Dedifferentiated amniotic fluid mesenchymal stem cell (primary cell): ENCODE data around the gene CAPN10.
"Not testable (repeated sequence)": the region's sequence is repeated elsewhere in the genome, so short reads cannot be mapped to it uniquely, and the experiment has no call there.

Experiments used
- DNase-seq: peaks from one replicate; pipeline ENCODE4 v3.0.0-alpha.2; 2016; ENCODE audit errors: extremely low spot score

The CAPN10 gene

GRCh38 chr2:240602266-240603050 lies 15.9 kb downstream of the CAPN10 start:
- no peak for DNase-seq

DNA sequence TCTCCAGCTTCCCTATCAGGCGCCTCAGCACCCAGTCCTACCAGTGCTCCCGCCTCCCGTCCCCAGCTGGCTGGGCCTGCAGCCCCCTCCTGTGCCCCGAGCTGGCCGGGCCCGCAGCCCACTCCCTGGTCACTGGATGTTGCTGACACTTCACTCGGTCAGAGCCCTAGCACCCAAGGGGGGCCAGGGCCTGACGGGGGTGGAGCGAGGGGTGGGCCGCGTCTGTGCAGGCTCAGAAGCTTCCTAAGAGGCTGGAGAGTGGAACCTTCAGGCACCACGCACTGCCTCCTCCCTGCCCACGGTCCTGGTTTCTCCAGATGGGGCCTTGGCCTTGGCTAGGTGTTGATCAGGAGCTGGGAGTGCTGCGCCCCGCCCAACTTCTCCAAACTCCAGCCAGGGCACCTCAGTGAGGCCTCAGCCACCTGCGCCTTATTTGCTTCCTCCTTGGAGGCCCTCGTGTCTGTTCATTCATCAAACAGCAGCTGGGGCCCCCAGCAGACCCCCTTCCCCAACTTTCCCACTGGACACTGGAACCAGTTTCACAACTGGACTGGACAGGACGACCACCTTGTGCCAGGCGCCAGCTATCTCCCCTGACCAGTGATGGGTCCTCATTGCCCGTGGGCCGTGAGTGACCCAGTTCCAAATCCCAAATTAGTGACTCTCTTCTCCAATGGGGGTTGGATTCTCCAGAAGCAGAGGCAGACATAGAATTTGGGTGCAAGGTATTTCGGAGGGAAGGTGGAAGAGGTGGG lies 16.7 kb downstream of the CAPN10 start:
- DNase-seq = no peak

DNA sequence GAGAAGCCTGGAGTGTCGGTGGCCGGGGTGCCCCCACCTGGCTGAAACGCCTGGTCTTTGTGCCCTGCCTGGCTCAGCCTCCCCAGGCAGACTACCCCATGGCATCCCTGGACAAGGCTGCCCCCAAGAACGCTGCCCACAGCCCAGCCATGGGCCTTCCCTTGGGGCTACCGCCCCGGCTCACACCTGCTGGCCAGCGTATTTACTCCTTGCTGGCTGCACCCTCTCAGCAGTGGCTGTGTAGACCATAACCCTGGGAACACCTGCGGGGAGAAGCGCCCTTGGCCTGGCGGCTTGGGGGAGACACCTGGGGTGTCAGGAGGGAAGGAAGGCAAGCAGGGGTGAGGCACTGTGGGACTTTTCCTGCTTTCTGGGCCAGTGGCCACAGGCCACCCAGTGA lies 17.3 kb downstream of the CAPN10 start:
- DNase-seq = no peak

- DNase-seq = no peak
Measured at GRCh38 chr2:240604291-240604938, 17.9 kb downstream of the CAPN10 start.

DNA sequence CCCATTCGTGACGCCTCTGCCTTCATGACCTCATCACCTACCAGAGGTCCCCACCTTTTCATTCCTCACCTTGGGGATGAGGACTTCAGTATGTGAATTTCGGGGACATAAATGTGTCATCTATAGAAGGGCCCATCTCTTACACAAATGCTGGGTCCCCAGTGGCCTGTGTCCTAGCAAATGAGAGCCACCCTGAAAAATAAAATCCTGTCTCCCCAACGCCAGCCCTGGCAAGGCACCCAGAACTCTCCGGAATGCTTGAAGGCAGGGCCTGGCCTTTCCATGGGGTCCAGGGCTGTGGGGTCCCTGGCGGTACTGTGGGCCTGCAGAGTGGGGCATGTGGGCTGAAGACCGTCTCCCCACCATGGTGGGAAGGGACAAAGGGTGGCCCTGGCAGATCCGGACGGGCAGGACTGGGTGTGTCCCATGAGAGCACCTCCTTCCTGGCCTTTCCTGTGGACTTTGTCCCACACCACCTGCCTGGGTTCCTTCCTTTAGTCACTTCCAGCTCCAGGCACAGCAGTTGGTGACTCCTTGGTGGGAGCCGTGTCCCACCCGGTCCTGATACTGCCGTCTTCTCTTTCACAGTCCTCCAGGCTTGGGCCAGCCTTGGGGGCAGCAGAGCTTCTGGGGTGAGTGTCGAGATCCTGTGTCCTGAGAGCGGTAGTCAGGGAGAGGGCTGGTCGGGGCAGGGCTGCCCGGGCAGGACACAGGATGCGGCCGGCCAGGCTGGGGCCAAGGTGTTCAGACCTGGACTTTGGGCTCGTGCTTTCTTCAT lies 18.6 kb downstream of the CAPN10 start:
- no peak for DNase-seq

GRCh38 chr2:240605867-240606743 lies 19.6 kb downstream of the CAPN10 start:
- DNase-seq = no peak

GRCh38 chr2:240611601-240612210 lies 25.2 kb downstream of the CAPN10 start:
- DNase-seq = no peak

GRCh38 chr2:240613781-240614180 lies 27.2 kb downstream of the CAPN10 start:
- DNase-seq = no peak

GRCh38 chr2:240614391-240614790 lies 27.9 kb downstream of the CAPN10 start:
- DNase-seq = no peak

- no peak for DNase-seq
Measured at GRCh38 chr2:240615396-240615795, 28.9 kb downstream of the CAPN10 start.

GRCh38 chr2:240615820-240616547 lies 29.4 kb downstream of the CAPN10 start:
- no peak for DNase-seq

DNA sequence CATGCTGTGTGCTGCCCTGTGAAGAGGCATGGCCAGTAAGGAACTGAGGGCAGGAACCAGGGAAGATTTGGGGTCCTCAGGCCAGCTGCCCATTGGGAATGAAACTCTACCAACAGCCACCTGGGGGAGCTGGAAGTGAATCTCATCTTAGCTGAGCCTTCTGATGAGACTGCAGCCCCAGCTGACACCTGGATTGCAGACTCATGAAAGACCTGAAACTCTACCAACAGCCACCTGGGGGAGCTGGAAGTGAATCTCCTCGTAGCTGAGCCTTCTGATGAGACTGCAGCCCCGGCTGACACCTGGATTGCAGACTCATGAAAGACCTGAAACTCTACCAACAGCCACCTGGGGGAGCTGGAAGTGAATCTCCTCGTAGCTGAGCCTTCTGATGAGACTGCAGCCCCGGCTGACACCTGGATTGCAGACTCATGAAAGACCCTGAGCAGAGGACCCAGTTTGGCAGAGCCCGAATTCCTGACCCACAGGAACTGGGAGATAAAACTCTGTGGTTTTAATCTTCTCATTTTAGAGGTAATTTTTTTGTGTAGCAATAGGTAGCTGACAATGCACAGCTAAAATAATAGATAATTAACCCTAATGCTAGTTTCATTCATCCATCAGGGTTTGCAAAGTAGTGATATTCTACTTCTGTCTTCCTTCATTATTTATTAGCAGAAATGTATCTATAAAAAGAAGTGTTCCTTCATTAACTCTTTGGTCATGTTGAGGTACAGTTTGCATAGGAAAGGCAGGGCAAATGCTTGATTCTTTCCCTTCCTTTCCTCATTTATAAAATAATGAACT lies 30.5 kb downstream of the CAPN10 start:
- DNase-seq = not testable (repeated sequence)

- no peak for DNase-seq
Measured at GRCh38 chr2:240618776-240619175, 32.2 kb downstream of the CAPN10 start.

- DNase-seq = no peak
Measured at GRCh38 chr2:240619506-240620148, 33.1 kb downstream of the CAPN10 start.

DNA sequence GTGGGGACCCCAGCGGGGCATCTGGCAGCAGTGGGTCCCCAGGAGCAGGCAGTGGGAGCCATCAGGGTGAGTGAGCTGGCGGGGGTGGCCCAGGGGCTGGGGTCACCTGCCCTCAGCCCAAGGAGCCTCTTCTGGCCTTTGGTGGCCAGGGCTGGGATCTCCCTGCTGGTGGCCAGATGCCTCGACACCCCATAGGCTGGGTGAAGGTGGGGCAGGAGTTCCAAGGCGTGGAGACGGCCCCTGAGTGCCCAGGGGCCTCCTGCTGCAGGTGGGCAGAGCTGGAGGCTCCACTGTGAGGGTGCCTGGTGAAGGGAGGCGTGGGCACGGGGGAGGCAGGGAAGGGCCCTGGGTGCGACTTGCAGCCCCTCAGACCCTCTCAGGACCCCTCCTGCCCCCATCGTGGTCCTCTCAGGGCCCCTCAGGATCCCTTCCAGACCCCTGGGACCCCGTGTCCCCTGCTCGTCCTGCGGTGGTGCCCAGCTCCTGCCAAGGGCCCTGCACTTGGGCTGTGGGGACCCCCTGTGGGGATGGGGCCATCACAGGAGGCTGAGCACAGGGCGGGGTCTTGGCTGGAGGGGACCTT lies 33.7 kb downstream of the CAPN10 start:
- DNase-seq = no peak

DNA sequence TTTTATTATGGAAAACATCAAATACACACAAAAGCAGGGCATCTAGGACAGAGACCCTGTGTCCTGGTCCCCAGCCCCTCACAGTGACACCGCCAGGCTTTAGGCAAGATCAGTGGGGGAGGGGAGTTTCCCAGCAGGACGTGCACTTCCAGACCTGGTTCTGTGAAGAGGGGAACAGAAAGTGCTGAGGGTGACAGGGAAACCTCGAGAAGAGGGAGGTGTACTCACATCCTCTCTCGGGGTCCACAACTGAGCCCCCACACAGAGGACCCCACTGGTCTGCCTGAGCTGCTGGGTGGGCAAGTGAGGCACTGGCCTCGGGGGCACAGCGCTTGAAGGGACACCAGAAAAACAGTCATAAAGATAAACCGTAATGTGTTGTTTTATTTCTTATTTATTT lies 34.3 kb downstream of the CAPN10 start:
- no peak for DNase-seq

DNA sequence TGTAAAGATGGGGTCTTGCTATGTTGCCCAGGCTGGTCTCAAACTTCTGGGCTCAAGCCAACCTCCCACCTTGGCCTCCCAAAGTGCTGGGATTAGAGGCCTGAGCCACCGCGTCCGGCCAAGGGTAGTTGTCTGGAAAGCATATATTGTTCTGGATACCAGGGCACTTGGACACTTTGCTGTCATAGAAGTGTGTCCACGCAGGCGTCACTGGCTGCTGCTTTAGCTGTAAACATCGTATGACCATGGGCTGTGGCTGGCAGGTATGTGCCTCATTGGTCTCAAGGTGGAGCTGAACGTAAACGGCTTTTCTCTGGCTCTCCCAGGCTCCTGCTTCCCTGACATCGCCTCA lies 35.5 kb downstream of the CAPN10 start:
- DNase-seq = no peak

GRCh38 chr2:240622531-240623235 lies 36.1 kb downstream of the CAPN10 start:
- no peak for DNase-seq
